Mammary epithelial cell (primary cell): ENCODE data around the gene SAXO2.
"Not testable (repeated sequence)": the region's sequence is repeated elsewhere in the genome, so short reads cannot be mapped to it uniquely, and the experiment has no call there.

ENCODE experiments used
- CTCF ChIP-seq, 2 donors: IDR thresholded peaks in 1 of 2; conservative IDR thresholded peaks in 1 of 2; 2 replicates each; pipeline ENCODE4 v1.5.1; 2011 to 2012; ENCODE audit warnings: inconsistent platforms in 2 of 2, low read length in 2 of 2, mild to moderate bottlenecking in 2 of 2, control low read depth in 1 of 2, low read depth in 1 of 2; ENCODE audit not compliant: insufficient read depth in 1 of 2; ENCODE audit errors: extremely low read depth in 1 of 2
- EZH2 ChIP-seq: IDR thresholded peaks from 2 replicates; pipeline ENCODE4 v1.6.1; 2012; ENCODE audit warnings: low read length, inconsistent platforms, borderline replicate concordance

GRCh38 chr15:82288202-82288601 is 25.6 kb downstream of the SAXO2 start:
- not testable (repeated sequence) for TF ChIP-seq EZH2; CTCF (conservative IDR thresholded peaks at IDR 0.05 in 1 of 2, IDR thresholded peaks at IDR 0.05 in 1 of 2; ENCODE audit: extremely low read depth in 1 of 2, insufficient read depth in 1 of 2, low read depth in 1 of 2, low read length in 2 of 2)
